Retina (tissue), 1 donor: ENCODE results near the gene CCL23.
A peak's percentile ranks its signal among the peaks of the same experiment; 100 is the strongest.
"Not testable (repeated sequence)": the region's sequence is repeated elsewhere in the genome, so short reads cannot be mapped to it uniquely, and the experiment has no call there.

Experiments
- DNase-seq: peaks from one replicate; pipeline ENCODE4 v3.0.0-alpha.2; 2016

Gene CCL23

DNA sequence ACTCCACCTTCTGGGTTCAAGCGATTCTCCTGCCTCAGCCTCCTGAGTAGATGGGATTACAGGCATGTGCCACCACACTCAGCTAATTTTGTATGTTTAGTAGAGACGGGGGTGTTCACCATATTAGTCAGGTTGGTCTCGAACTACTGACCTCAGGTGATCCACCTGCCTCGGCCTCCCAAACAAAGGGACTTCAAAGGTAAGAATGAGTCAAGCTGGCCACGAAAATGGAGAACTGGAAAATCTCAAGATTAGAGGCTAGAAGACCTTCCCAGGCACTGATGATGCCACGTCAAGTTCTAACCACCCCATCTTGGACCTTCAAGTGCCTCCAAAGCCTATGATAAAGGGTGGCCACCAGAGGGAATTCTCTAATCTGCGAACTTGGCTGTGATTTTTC is 15.1 kb downstream of the CCL23 start:
- no peak for DNase-seq

DNA sequence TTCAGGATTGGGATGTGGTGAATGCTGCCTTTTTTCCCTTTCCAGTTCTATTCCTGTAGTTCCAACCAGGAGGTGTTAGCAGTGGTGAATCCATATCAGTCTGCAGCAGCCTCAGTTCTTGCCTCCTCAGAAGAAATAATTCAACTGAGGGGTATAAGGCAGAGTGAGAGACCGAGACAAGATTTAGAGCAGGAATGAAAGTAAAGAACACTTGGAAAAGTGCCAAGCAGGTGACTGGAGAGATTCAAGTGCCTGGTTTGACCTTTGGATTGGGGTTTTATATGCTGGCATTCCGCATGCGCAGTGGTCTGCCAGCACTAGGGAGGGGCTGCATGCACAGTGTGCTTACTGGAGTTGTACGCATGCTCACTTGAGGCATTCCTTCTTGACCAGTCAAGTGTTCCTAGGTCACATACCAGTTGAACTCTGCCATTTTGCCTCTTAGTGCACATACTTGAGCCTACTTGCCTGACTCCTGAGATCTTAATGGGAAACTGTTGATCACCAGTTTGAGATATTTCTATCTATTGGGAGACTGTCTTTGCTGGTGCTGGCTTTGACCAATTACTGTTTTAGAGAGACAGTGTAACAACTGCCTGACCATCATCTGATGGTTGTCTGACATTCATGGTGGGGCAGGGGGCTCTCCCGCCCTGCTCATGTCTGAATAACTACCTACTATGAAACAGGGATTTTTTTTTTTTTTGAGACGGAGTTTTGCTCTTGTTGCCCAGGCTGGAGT is 15.7 kb downstream of the CCL23 start:
- DNase-seq, result no peak

DNA sequence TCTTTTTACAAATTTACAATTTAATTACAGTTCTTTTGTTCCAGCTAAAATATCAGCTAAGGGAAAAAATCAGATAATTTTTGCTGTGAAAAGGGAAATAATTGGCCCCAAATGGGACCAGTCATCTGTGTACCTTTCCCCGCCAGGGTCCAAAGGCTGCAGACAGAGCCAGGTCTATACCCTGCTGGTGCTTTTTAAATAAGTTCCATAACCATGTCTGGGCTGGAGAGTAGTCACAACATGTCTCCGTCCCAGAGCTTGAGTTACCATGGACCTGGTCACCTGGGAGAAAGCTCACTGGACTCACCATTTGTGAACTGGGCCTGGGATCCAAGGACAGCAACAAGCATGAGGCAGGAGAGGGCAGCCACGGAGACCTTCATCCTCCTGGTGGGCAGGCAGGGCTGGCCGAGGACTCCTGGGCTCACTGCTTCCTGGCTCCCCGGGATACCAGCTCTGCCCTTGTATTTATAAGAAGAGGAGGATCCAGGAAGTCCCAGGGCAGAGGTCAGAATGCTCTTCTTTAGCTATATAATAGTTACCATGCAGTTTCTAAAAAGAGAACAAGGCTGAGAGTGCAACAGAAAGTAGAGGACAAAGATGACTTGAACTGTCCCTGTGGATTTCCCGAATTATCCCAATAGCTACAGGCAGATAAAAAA is 16.5 kb downstream of the CCL23 start, which contains the start of gene CCL15:
Gene CCL15 (minus strand): TSS at position 444 of the 662 bp plus-strand sequence. CDS start 61 bp downstream, at position 383.
- DNase-seq, result no peak

DNA sequence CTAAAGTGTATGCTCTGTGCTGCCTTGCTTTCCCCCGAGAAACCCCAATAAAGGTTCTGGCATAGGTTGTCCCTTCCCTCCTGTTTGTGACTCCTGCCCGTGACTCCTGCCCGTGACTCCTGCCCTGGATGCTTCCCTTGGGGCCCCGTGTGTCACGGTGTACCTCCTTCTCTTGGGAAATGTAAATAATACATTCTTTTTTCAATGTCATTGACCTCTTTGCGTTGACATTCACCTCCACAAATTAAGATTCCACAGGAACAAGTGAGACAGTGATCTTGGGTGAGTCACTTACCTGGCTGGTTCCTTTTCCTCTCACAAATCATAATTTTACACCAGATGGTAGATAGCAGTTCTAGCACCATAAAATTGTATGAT is 17.1 kb downstream of the CCL23 start:
- DNase-seq, result no peak

DNA sequence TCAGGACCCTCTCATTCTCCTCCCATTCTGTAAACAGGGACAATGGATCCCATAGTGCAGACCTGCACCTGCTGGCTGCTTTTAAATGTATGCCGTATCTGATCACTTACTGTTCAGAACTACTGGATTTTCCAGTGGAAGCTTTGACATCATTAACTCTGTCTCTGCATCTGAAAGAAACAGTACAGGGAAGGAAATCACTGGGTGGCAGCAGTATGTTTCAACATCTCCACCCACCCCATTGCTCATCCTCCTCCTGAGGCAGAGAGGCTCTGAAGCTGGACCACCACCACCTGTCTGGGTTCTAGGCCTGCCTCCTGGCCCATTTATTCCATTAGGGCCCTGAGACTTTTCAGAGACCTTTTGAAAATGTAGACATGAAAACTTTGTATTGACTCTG is 19.0 kb downstream of the CCL23 start:
- no peak for DNase-seq

DNA sequence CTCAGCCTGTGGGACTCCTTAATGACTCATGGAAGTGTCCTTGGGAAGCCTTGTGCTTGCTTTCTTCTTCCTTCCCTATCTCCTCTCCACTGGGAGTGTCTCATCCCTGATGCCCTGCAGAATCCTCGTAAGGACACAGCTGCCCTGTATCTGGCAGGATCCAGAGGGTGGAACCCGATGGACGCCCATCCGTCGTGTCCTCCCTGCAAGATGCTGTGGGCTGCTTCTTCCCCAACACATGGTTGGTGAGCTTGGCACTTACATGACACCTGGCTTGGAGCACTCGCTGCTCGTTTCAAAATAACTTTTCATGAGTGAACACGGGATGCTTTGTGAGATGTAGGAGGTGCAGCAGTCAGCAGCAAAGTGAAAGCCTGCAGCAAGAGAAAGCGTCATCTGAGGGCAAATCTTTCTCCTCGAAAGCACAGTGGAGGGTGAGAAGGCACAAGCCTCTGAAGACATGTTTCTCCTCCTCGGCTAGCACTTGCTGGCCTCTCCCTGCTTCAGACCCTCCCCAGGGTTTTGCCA is 19.7 kb downstream of the CCL23 start:
- DNase-seq, result no peak

DNA sequence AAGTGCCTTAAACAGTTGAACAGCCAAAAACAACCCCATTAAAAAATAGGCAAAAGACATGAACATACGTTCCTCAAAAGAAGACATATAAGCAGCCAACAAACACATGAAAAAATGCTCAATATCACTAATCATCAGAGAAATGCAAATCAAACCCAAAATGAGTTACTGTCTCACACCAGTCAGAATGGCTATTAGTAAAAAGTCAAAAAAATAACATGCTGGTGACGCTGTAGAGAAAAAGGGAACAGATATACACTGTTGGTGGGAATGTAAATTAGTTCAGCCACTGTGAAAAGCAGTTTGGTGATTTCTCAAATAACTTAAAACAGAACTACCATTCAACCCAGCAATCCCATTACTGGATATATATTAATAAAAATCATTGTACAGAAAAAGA is 22.4 kb downstream of the CCL23 start:
- DNase-seq, result not testable (repeated sequence)

DNA sequence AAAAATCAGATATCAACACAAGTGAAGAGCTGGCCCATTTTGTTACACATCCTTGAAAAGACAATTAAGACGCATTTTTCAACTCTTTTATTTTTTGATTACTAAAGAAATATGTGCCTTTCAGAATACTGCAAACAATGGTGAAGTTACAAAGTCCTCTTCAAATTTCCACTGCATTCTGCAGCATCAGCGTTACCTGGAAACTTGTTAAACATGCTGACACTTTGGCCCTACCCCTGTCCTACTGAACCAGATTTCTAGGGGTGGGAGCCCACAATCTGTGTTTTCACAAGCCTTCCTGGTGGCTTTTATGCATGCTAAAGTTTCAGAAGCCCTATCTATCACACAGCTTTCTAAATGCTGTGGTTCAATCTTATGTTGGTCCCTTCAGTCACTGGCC is 26.7 kb downstream of the CCL23 start:
- DNase-seq, result no peak

DNA sequence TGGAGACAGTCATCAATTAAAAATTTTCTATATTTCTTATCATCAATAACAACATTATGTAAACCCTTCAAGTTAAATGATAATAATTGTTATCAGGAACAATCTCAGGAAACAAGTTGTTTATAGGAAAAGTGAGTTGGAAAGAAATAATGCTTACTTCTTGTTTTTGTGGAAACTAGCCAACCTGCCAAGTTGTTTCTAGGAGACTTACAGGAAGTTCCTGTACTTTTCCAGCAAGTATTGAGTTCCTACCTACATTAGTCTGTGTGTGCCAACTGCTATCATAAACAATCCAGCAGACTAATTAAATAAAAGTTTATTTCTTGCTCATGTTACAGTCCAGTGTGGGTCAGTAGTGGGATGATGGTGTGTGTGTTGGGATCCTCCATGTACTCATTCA is 29.6 kb downstream of the CCL23 start:
- DNase-seq, result no peak

DNA sequence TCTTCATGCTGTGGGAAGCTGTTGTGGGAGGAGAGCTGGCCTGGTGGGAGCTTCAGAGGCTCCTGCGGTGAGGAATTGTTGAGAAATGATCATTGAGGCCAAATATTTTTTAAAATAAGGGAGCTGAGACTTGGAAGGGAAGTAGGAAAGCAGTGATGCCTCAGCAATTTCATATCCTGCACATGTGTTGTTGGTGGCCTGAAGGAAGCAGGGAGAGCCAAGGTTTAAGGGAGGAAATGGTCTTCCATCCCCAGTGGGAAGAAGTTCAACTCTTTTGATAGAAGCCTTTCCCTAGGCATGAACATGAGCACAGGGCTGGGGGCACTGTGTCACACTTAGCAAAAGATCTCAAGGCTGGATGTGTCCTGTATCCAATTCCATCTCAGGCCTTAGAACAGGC is 31.1 kb downstream of the CCL23 start, which contains the start of gene CCL14:
Gene CCL14 (minus strand): TSS at position 87 of the 400 bp plus-strand sequence. CDS start 80 bp downstream, at position 7.
- DNase-seq, result no peak

DNA sequence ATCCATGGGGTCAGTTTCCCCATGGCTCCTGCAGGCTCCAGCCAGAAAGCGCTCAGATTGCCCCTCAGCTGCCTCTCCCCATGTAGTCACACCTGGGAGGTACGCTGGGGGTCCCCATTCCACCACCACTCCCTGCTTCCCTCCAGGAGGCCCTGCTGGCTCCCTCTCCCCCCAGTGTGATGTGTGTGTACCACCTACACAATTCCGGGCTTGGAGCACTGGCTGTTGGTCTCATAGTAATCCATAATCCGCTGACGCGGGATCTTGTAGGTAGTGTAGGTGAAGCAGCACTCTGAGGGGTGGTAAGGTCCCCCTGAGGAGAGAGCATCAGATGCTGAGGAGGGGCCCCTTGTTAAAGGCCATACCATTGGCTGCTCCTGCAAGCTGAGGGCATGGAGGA is 33.6 kb downstream of the CCL23 start:
- no peak for DNase-seq

DNA sequence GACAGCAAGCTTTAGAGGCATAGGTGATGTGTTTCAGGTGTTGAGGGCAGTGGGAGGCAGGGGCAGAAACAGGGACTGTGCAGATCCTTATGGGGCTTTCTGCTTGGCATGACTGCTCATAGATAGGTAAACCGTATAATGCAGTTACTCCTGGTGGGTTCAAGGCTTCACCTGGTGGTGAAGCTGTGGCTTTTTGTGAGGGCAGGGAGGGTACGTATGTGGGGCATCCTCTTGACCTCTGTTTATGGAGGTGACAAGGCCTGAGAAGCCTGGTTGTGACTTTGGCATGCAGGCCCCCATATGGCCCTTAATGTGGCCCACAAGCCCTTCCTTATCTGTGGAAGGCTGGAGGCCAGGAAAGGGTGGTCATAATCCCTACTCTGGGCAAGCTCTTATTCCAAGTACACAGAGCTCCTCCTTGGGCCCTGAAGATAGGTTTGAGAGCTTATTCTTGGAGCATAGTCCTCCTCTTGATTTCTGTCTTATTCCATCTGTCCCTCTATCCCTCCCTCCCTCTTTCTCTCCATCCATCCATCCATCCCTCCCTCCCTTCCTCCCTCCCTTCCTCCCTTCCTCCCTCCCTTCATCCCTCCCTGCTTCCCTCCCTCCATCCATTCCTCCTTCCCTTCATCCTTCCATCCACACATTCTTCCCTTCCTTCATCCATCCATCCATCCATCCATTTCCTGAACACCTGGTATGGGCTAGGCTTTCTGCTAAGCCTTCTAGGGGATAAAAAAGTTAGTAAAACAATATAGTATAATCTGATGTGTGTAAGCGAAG is 35.2 kb downstream of the CCL23 start:
- DNase-seq, result no peak

DNA sequence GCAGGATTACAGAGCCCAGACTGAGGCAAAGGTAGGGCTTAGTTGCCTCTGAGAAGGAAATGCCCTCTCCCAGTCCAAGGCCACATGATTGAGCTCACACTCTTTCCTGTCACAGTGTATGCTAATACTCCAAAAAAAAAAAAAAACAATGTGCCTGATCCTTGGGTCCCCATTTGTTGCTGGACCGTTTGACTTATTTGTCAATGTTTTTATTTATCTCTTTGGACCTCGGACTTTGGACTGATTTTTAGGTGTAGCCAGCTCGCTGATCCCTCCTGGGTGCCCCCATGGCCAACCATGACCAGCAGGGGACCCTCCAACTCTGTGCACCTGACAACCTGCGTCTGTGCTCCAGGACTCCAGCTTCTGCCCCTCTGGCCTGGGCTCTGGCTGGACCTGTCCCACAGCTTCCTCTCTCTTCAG is 35.9 kb downstream of the CCL23 start:
- no peak for DNase-seq

DNA sequence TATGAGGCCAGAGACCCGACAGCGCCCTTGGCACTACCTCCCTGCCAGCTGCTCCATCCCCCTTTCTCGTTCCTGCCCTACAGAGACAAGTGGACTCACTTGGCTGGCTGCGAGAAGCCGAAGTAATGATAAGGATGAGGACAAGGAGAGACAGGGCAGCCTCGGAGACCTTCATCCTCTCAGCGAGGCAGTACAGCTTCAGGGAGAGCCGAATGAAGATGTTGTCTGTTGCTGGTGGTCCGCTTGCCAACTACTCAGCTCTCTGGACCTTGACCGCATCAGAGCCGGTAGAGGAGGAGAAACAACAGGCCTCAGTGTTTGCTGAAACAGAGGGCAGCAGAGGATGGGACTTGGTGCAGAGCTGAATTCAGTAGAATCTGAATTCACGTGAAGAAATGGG is 36.5 kb downstream of the CCL23 start, which contains the start of gene CCL16:
Gene CCL16 (minus strand): TSS at position 252 of the 400 bp plus-strand sequence. CDS start 77 bp downstream, at position 175.
- no peak for DNase-seq

DNA sequence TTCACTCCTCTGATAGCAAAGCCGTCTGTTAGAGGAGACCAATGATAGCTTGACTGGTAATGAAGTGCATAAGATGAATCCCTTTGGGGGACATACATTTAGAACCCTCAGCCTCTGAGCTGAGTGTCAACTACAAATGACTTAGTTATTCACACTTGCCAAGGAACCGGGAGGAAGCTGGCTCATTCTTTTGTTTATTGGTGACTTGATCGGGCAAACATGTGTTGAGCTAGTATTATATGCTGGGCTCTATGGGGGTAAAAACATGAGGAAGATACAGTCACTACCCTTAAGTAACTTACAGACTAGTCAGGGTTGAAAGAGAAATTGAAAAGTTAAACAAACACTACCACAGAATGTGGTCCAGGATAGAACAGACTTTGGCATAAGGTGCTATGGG is 39.4 kb downstream of the CCL23 start:
- DNase-seq, result no peak

DNA sequence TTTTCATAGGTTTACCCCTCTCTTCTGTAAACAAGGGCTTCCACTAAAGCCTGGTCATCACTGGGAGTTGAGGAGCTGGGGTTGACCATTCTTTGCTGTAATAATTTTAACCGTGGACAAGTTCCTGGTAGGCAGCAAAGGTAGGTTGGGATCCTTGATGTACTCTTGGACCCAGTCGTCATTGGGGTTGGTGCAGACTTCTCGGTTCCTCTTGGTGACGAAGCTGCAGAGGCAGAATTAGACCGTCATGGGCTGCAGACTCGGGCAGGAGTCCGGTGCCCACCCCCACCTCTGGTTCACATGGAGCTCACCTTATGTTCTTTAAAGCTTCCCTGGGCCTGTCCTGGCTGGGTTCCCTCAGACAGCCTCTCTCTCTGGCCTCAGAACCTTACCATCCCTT is 40.3 kb downstream of the CCL23 start:
- DNase-seq, result no peak

DNA sequence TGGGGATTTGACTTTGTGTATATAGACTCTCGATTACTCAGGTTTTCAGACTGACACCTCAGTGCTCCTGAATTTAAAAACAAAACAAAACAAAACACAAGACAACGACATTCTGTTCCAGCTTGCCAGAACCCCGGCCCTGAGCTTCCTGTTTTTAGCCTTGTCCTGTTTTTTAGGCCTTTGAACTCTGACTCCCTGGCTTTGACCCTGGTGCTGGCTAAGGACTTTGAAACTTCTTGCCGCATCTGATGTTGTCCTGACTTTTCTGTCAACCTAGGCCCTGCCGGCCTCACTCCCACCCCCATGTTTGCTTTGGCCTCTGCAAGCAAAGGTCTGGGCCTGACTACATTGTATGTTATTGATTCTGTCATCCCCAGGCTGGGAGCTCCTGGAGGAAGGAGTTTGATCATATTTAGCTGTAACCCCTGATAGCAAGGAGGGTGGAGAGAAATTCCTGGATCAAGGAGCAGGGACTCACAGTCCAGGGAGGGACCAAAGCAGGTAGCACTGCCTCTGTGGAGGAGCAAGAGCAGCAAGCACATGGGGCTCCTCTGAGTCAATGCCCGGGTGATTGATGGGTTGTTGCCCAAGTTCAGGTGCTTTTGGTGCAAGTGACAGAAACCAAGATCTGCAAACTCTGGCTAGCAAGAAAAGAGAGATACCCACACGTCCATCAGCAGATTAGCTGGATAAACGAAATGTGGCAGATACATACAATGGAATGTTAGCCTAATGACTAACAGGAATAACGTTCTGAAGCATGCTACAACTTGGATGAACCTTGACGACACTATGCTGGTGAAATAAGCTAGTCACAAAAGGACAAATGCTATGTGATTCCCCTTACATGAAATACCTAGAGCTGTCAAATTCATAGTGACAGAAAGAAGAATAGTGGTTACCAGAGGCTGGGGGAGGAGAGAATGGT is 44.2 kb downstream of the CCL23 start:
- no peak for DNase-seq

DNA sequence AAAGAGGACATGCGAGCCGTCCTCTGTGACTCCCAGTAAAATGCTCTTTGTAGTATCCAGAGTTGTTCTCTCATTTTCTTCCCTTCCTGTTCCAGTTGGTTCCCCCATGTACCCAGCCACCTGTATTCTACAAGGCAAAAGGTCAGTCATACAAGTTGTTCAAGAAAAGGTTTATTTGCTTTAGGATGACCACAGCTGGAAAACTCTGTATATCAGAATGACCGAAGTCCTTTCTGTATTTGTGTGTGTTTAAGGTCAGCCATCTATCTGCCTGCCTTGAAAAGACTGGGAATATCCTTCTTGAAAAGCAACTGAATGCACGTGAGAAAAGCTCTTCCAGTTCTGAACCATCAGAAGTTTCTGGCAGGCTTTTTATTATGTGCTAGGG is 44.8 kb downstream of the CCL23 start:
- DNase-seq, result no peak

DNA sequence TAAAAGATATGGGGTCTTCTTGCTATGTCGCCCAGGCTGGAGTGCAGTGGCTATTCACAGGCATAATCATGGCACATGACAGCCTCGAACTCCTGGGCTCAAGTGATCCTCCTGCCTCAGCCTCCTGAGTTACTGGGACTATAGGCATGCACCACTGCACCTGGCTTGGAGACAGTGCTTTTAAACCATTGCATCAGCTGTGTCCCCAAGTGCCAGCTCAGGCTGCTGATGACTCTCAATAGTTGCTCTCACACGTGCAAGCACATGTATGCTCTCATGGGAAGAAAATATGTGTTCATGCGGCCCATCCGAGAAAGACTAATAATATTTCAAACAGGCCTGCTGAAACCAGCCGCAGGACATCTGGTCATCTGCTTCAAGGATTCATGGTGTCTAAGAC is 45.2 kb downstream of the CCL23 start:
- DNase-seq, result no peak

DNA sequence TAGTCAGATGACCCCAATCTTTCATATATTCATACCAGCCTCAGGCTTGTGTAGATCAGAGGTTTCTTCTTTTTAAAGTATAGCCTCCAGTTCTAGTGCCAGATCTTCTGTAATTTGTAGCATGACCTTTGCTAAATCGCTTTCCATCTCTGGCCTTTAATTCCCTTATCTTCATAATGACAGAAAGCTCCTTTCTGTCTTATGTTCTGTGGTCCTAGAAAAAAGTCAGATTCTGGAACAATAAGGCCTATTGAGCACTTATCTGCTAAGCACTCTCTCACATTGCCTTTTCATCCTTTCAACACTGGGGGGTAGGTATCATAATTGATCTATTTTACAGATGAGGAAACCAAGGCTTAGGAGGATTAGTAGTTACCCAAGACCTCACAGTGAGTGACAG is 45.7 kb downstream of the CCL23 start:
- no peak for DNase-seq

DNA sequence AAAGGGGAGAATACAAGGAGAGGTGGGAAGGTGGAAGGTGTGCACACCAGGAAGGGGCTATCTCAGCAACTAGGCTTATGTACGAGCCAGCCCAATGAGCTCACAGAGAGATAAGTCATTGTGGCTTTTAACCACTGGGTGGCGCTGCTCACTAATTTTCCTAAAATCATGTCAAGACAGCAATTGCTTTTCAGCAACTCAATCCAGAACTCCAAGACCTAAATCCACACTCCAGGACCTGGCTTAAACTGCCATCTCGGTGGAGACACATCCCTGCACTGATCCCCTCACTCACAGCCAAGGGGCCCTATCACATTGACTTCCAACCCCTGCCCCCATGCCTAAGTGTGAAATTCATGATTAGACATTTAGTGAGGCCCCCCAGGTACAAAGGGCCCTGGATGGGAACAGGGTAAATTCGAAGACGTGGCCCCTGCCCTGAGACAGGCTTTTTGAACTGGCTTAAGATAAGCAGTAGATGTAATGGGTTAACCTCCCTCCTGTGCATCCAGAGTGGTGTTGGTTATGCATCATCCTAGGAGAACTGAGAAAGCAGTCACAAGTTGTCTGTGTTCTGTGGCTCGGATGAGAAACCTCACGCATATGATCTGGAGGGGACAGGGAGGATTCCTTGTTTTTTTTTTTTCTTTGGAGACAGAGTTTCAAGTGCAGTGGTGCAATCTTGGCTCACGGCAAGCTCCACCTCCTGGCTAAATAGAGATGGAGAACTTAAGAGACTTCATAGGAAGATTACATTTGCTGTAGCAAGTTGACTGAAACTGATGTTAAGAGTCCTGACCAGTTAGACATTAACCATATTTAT is 48.0 kb downstream of the CCL23 start:
- peak; percentile 71 for DNase-seq
